Astrocyte (in vitro differentiated cells and primary cell): Measurements from ENCODE around the gene TGM6. TPM values are rescaled to one million over a fixed set of nuclear protein-coding genes. Genes with fewer than 3 reads are reported as not detected.

Experiments used
- DNase-seq: peaks from one replicate; pipeline ENCODE4 v3.0.0-alpha.2; 2010; ENCODE audit warnings: low read depth
- FAIRE-seq: peaks from 2 replicates; lab custom pipeline; 2011; peaks lifted over from hg19 to GRCh38; lab: Jason Lieb, UNC
- H2AFZ ChIP-seq: 2 replicates; pipeline ENCODE4 v1.6.0; 2012; ENCODE audit warnings: low read depth, low read length, inconsistent platforms
- H3K27ac ChIP-seq: 2 replicates; pipeline ENCODE4 v1.5.1; 2011; ENCODE audit warnings: low read depth, low read length, inconsistent platforms
- H3K27me3 ChIP-seq: 2 replicates; pipeline ENCODE4 v1.6.0; 2011; ENCODE audit warnings: low read length, inconsistent platforms; ENCODE audit not compliant: insufficient read depth
- H3K36me3 ChIP-seq: 2 replicates; pipeline ENCODE4 v1.5.1; 2011; ENCODE audit warnings: low read length, inconsistent platforms; ENCODE audit not compliant: insufficient read depth
- H3K4me1 ChIP-seq: 2 replicates; pipeline ENCODE4 v1.5.1; 2011; ENCODE audit warnings: low read length, inconsistent platforms; ENCODE audit not compliant: insufficient read depth
- H3K4me2 ChIP-seq: 2 replicates; pipeline ENCODE4 v1.6.0; 2012; ENCODE audit warnings: low read length, inconsistent platforms
- H3K4me3 ChIP-seq: 2 replicates; pipeline ENCODE4 v1.5.1; 2011; ENCODE audit warnings: low read depth, mild to moderate bottlenecking, low read length, inconsistent platforms; ENCODE audit not compliant: insufficient read depth
- H3K79me2 ChIP-seq: 2 replicates; pipeline ENCODE4 v1.6.0; 2012; ENCODE audit warnings: mild to moderate bottlenecking, low read length, inconsistent platforms; ENCODE audit not compliant: insufficient read depth
- H3K9ac ChIP-seq: 2 replicates; pipeline ENCODE4 v1.6.0; 2012; ENCODE audit warnings: mild to moderate bottlenecking, low read length, inconsistent platforms
- H3K9me3 ChIP-seq: 2 replicates; pipeline ENCODE4 v1.5.1; 2012; ENCODE audit warnings: low read depth, mild to moderate bottlenecking, low read length, inconsistent platforms; ENCODE audit not compliant: insufficient read depth
- H4K20me1 ChIP-seq: 2 replicates; pipeline ENCODE4 v1.6.0; 2012; ENCODE audit warnings: low read length, inconsistent platforms; ENCODE audit not compliant: insufficient read depth
- H3K27ac Mint-ChIP-seq: one replicate; pipeline ENCODE4 v1.8.0; 2021; ENCODE audit warnings: mild to moderate bottlenecking, mixed read lengths; ENCODE audit not compliant: unreplicated experiment
- H3K27me3 Mint-ChIP-seq: one replicate; pipeline ENCODE4 v1.8.0; 2021; ENCODE audit warnings: low read depth, mixed read lengths; ENCODE audit not compliant: unreplicated experiment
- H3K36me3 Mint-ChIP-seq: one replicate; pipeline ENCODE4 v1.8.0; 2021; ENCODE audit warnings: low read depth, mixed read lengths; ENCODE audit not compliant: unreplicated experiment
- H3K4me1 Mint-ChIP-seq: one replicate; pipeline ENCODE4 v1.8.0; 2021; ENCODE audit warnings: low read depth, mixed read lengths; ENCODE audit not compliant: unreplicated experiment
- H3K4me3 Mint-ChIP-seq: one replicate; pipeline ENCODE4 v1.8.0; 2021; ENCODE audit warnings: mild to moderate bottlenecking, moderate library complexity, mixed read lengths; ENCODE audit not compliant: unreplicated experiment
- H3K9me3 Mint-ChIP-seq: one replicate; pipeline ENCODE4 v1.8.0; 2021; ENCODE audit warnings: mild to moderate bottlenecking, mixed read lengths; ENCODE audit not compliant: unreplicated experiment
- EZH2 ChIP-seq: IDR thresholded peaks from 2 replicates; pipeline ENCODE4 v1.6.1; 2012; ENCODE audit warnings: mild to moderate bottlenecking, low read length, inconsistent platforms; ENCODE audit not compliant: insufficient read depth
- total RNA-seq: library from RNA; stranded (reverse); gene quantifications from 2 replicates; pipeline ENCODE4 v1.2.1, GENCODE V29; 2021
- TF ChIP-seq, protein P1 (sequence below): IDR thresholded peaks from 2 replicates; pipeline ENCODE4 v1.5.1; 2011; ENCODE audit warnings: low read depth, mild to moderate bottlenecking, inconsistent platforms, low read length, moderate library complexity; ENCODE audit not compliant: insufficient read depth

Gene TGM6
- total RNA-seq, 1 donor from 2014 or later = not detected

DNA sequence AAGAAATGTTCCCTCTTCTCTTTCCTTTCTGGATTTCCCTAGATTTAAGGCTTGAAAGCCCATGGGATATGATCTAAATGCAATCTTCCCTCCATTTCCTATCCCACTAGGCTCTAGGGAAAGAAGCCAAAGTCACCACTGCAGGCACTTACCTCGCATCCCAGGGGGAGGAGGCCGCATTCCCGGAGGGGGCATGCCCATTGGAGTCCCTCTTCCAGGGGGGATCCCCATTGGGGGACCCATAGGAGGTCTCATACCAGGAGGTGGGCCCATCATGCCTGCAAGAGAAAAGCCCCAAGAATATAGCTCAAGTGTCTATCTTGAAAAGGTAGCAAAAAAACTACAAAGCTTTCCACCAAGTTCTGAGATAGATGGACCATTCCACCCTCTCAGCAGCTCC lies 81.8 kb downstream of the TGM6 start:
- Histone ChIP-seq H3K9ac (no peak overlapping the region), H3K4me3 (no peak overlapping the region), H3K4me1 (no peaks in the 10 kb centered on the region), H3K36me3 (peaks cover 85% of the 10 kb centered on the region), H4K20me1 (peaks cover 74% of the 10 kb centered on the region), H2AFZ (no peak overlapping the region), H3K27ac (no peak overlapping the region), H3K4me2 (no peak overlapping the region), H3K27me3 (no peaks in the 10 kb centered on the region), H3K79me2 (peaks cover 41% of the 10 kb centered on the region), H3K9me3 (no peaks in the 10 kb centered on the region)
- Mint-ChIP-seq H3K9me3 (no peaks in the 10 kb centered on the region), H3K27ac (no peak overlapping the region), H3K36me3 (peaks cover 28% of the 10 kb centered on the region), H3K27me3 (no peaks in the 10 kb centered on the region), H3K4me1 (peaks cover 3% of the 10 kb centered on the region), H3K4me3 (no peak overlapping the region)
- DNase-seq = no peak
- no peak for FAIRE-seq
- TF ChIP-seq, protein P1, sequence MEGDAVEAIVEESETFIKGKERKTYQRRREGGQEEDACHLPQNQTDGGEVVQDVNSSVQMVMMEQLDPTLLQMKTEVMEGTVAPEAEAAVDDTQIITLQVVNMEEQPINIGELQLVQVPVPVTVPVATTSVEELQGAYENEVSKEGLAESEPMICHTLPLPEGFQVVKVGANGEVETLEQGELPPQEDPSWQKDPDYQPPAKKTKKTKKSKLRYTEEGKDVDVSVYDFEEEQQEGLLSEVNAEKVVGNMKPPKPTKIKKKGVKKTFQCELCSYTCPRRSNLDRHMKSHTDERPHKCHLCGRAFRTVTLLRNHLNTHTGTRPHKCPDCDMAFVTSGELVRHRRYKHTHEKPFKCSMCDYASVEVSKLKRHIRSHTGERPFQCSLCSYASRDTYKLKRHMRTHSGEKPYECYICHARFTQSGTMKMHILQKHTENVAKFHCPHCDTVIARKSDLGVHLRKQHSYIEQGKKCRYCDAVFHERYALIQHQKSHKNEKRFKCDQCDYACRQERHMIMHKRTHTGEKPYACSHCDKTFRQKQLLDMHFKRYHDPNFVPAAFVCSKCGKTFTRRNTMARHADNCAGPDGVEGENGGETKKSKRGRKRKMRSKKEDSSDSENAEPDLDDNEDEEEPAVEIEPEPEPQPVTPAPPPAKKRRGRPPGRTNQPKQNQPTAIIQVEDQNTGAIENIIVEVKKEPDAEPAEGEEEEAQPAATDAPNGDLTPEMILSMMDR = no peak
- no peak for TF ChIP-seq EZH2

DNA sequence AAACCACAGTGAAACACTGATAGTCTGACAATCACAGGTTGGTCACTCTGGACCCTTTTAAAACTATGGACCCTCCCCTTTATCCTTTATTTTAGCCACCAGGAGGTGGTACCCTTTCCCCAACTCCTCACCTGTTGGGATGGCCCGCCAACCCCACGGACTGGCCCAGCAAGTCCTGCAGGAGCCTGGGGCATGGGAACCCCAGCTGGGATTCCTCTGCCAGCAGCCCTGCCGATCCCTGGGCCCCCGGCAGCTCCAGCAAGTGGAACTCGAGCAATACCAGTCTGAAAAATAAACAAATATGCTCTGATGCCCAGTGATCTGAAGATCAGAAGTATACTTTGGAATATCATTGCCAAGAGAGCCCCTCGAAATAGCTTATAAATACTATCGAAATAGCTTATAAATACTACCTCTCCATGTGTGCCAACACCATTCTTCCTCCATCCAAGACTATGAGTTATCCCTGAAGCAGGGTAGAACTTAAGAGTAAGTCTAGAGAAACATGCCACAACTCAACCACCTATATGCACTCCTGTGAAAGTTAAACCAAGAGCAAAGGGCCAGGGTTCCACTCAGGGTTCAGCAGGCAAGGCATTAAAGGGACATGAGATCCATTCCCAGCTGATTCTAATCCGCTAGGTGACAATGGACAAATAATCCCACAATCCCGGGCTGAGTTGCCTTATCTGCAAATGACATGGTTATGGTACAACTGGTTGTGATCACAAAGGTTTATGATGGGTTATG lies 83.1 kb downstream of the TGM6 start:
- no peak for TF ChIP-seq EZH2
- TF ChIP-seq, protein P1 = no peak
- H3K27ac Mint-ChIP-seq = no peak overlapping the region
- no peak overlapping the region for H3K4me3 Mint-ChIP-seq
- H3K27me3 Mint-ChIP-seq = no peaks in the 10 kb centered on the region
- H3K79me2 ChIP-seq = peaks cover 54% of the 10 kb centered on the region
- H4K20me1 ChIP-seq = peaks cover 83% of the 10 kb centered on the region
- H3K4me2 ChIP-seq = no peak overlapping the region
- H3K4me3 ChIP-seq = no peak overlapping the region
- DNase-seq (no peak), FAIRE-seq (no peak)
- H3K36me3 Mint-ChIP-seq = peaks cover 30% of the 10 kb centered on the region
- no peak overlapping the region for H3K9ac ChIP-seq
- H3K27ac ChIP-seq = no peak overlapping the region
- H3K27me3 ChIP-seq = no peaks in the 10 kb centered on the region
- H3K36me3 ChIP-seq = peaks cover 81% of the 10 kb centered on the region
- H3K9me3 ChIP-seq = no peaks in the 10 kb centered on the region
- no peaks in the 10 kb centered on the region for H3K9me3 Mint-ChIP-seq
- no peak overlapping the region for H2AFZ ChIP-seq
- peaks cover 14% of the 10 kb centered on the region for H3K4me1 Mint-ChIP-seq
- peaks cover 2% of the 10 kb centered on the region for H3K4me1 ChIP-seq

DNA sequence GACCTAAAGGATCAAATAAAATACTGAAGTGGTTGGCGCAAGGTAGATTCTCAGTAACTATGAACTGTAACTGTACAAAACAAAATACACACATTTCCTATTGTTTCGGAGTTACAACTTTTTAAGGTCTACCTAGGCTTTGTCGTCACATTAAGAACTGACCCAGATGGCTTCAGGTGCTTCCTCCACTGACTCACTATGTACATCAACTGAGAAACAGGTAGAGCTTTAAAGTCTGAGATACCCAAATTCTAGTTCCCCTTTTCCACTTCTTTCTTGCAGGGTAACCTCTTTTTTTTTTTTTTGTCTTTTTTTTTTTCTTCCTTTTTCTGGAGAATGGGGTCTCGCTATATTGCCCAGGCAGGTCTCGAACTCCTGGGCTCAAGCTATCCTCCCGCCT lies 84.4 kb downstream of the TGM6 start:
- TF ChIP-seq, protein P1 = no peak
- TF ChIP-seq EZH2 = no peak
- Mint-ChIP-seq H3K36me3 (peaks cover 29% of the 10 kb centered on the region), H3K27me3 (no peaks in the 10 kb centered on the region), H3K9me3 (no peaks in the 10 kb centered on the region), H3K4me3 (no peak overlapping the region), H3K4me1 (peaks cover 17% of the 10 kb centered on the region), H3K27ac (no peak overlapping the region)
- FAIRE-seq (no peak), DNase-seq (no peak)
- peaks cover 70% of the 10 kb centered on the region for H3K36me3 ChIP-seq
- H3K27ac ChIP-seq = no peak overlapping the region
- peaks cover 67% of the 10 kb centered on the region for H3K79me2 ChIP-seq
- no peak overlapping the region for H2AFZ ChIP-seq
- no peak overlapping the region for H3K4me2 ChIP-seq
- H3K4me1 ChIP-seq = peaks cover 4% of the 10 kb centered on the region
- H3K9me3 ChIP-seq = no peaks in the 10 kb centered on the region
- no peak overlapping the region for H3K9ac ChIP-seq
- H3K27me3 ChIP-seq = no peaks in the 10 kb centered on the region
- peaks cover 90% of the 10 kb centered on the region for H4K20me1 ChIP-seq
- H3K4me3 ChIP-seq = no peak overlapping the region
